ENCODE data around the gene LOXL4. TPM values are rescaled to one million over a fixed set of nuclear protein-coding genes. Genes with fewer than 3 reads are reported as not detected.
A peak's percentile ranks its signal among the peaks of the same experiment; 100 is the strongest.

LOXL4 gene
- total RNA-seq, 6 experiments from 2014 or later: 24.9 to 57.4 (median 27.6) TPM

DNA sequence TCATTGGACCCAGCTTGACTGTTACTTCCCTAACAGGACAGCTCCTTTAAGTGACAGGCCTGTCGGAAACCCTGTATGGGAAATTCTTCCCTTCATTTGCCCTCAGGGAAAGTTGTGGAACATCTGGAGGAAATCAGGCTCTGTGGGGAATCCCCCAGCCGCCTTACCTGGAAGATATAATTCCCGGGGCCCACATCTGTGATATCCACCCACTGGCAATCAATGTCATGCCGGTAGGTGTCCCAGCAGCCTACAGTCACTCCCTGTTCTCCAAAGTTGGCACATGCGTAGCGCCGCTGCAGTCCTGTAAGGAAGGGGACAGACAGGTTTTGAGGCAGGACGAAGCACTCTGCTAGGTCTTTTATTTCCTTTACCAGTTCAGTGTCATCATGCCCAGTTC lies 16.6 kb downstream of the LOXL4 start:
- no peak for DNase-seq
- Mint-ChIP-seq H3K36me3 (ENCODE audit: low read depth) (peaks cover 24% of the 10 kb centered on the region; the same call in 1 of the 2 replicates), H3K27ac (no peak overlapping the region), H3K4me1 (ENCODE audit: low read depth) (peaks cover 13% of the 10 kb centered on the region), H3K4me3 (no peak overlapping the region), H3K27me3 (ENCODE audit: insufficient read depth) (peaks cover 7% of the 10 kb centered on the region), H3K9me3 (no peaks in the 10 kb centered on the region)
- TF ChIP-seq, protein P1, sequence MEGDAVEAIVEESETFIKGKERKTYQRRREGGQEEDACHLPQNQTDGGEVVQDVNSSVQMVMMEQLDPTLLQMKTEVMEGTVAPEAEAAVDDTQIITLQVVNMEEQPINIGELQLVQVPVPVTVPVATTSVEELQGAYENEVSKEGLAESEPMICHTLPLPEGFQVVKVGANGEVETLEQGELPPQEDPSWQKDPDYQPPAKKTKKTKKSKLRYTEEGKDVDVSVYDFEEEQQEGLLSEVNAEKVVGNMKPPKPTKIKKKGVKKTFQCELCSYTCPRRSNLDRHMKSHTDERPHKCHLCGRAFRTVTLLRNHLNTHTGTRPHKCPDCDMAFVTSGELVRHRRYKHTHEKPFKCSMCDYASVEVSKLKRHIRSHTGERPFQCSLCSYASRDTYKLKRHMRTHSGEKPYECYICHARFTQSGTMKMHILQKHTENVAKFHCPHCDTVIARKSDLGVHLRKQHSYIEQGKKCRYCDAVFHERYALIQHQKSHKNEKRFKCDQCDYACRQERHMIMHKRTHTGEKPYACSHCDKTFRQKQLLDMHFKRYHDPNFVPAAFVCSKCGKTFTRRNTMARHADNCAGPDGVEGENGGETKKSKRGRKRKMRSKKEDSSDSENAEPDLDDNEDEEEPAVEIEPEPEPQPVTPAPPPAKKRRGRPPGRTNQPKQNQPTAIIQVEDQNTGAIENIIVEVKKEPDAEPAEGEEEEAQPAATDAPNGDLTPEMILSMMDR (IDR thresholded peaks at IDR 0.05): no peak

DNA sequence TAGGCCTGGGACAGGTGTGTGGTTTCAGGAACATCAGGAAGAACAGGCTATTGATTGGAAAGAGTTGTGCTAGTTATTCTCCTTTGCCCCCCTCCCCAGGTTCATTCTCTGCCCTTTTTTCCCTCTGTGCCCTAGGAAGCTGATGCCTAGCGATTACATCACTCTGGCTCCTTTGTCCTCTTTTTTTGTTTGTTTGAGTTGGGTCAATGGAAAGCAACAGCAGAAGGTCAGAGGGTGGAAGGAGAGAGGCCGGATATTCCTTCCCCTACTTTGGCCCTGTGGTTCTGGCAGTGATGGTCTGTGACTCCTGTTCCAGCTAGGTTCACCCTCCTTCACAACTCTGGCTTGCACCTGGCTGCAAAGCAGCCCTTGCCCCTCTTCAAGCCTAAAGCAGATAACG lies 18.9 kb downstream of the LOXL4 start:
- no peak for DNase-seq
- H3K36me3 Mint-ChIP-seq (ENCODE audit: low read depth): peaks cover 29% of the 10 kb centered on the region
- no peak overlapping the region for H3K27ac Mint-ChIP-seq
- H3K4me3 Mint-ChIP-seq: no peak overlapping the region
- H3K4me1 Mint-ChIP-seq (ENCODE audit: low read depth): peaks cover 13% of the 10 kb centered on the region
- H3K27me3 Mint-ChIP-seq (ENCODE audit: insufficient read depth): peaks cover 9% of the 10 kb centered on the region
- TF ChIP-seq, protein P1 (IDR thresholded peaks at IDR 0.05): no peak
- no peaks in the 10 kb centered on the region for H3K9me3 Mint-ChIP-seq

DNA sequence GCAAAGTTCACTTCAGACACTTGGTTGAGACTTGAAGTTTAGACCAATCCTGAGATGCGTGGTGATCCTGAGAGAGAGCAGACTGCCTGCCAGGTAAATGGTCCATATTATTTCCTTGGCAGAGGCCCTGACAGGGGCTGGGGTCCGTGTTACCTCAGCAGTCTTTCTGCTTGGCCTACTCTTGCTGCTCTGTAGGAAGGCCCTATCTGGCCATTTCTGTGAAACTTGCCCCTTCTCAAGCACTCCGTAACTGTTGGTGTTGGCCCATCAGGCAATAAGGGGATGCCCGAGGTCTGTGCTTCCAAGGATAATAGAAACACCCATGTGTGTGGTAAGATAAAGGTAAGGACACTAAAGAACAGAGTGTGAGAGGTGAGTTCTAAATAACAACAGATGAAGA lies 20.0 kb downstream of the LOXL4 start:
- TF ChIP-seq, protein P1 (IDR thresholded peaks at IDR 0.05): no peak
- no peaks in the 10 kb centered on the region for H3K9me3 Mint-ChIP-seq
- DNase-seq: no peak
- no peak overlapping the region for H3K4me3 Mint-ChIP-seq
- peaks cover 7% of the 10 kb centered on the region for H3K27me3 Mint-ChIP-seq (ENCODE audit: insufficient read depth)
- H3K36me3 Mint-ChIP-seq (ENCODE audit: low read depth): peaks cover 31% of the 10 kb centered on the region
- H3K4me1 Mint-ChIP-seq (ENCODE audit: low read depth): peaks cover 13% of the 10 kb centered on the region
- peak overlapping the region; percentile 57; the same call in 1 of the 2 replicates for H3K27ac Mint-ChIP-seq

DNA sequence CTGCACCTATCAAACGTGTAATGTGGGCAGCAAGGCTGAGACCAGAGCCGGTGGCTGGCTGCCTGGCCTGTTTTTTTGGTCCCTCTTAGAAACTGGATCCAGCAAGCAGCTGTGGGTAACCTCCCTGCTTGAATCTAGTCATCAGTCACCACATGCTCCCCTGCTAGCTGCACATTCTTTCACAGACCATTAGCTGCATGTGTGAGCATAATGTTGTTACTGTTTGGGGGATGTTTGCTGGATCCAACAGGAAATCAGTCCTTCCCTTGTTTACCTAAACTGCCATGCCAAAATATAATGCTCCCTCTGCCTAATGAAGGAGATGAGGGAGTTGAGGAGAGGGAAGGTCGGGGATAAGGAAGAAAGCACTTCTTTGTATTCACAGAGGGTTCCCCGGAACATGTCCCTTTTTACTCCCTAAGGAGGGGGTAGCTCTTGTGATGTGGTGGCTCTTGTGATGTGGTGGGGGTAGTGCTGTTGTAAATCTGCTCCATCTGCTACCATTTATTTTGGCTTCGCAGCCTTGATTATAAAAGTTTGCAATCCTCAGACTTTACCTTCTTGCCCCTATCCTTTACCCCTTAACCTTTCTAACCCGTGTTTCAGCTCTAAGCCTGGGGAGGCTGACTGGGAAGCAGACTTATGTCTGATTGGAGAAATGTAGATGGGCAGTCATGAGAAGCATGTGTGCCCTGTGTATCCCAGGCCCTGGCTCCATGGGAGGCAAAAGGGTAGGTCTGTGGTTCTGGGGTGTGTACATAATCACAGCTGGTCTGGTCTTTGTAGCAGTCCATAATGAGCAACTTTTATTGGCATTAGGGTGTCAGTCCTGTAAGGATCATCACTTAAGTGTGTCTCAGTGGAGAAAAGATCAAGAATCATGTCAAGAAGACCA lies 20.8 kb downstream of the LOXL4 start:
- H3K4me1 Mint-ChIP-seq (ENCODE audit: low read depth): peaks cover 13% of the 10 kb centered on the region
- peak; percentile 61 for DNase-seq
- peaks cover 7% of the 10 kb centered on the region for H3K27me3 Mint-ChIP-seq (ENCODE audit: insufficient read depth)
- H3K36me3 Mint-ChIP-seq (ENCODE audit: low read depth): peaks cover 30% of the 10 kb centered on the region
- H3K4me3 Mint-ChIP-seq: no peak overlapping the region
- H3K9me3 Mint-ChIP-seq: no peaks in the 10 kb centered on the region
- TF ChIP-seq, protein P1 (IDR thresholded peaks at IDR 0.05): no peak
- peak overlapping the region; percentile 57 for H3K27ac Mint-ChIP-seq

DNA sequence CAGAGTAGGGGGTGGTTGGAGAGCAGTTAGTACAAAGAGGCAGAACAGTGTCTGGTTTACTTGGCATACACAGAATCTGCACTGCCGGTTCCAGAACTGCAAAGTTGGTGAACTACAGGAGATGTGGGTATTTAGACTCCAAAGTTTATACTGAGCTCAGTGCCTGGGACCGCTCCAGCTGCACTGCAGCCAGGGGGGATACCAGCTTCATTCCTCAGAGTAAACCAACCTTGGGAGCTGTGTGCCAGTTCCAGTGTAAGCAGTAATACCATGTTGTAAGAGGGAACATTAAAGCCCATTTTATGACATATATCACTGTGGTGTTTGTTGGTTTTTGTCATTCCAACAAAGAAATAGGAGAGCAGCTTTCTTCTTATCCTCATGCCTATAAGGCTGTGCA lies 23.4 kb downstream of the LOXL4 start:
- Mint-ChIP-seq H3K4me1 (ENCODE audit: low read depth) (peaks cover 13% of the 10 kb centered on the region), H3K27me3 (ENCODE audit: insufficient read depth) (peaks cover 3% of the 10 kb centered on the region), H3K27ac (no peak overlapping the region), H3K4me3 (no peak overlapping the region), H3K9me3 (no peaks in the 10 kb centered on the region), H3K36me3 (ENCODE audit: low read depth) (peaks cover 18% of the 10 kb centered on the region)
- TF ChIP-seq, protein P1 (IDR thresholded peaks at IDR 0.05): no peak
- no peak for DNase-seq

Data from HFFc6 (cell line).